NCI-H526 treated with DMSO at 0.1 percent for 48 hours (cell line): ENCODE data around the gene ABHD17C.

ENCODE experiments used
- DNase-seq: peaks from one replicate; lab custom pipeline; 2025; lab: John Stamatoyannopoulos, UW

Gene ABHD17C

GRCh38 chr15:80787316-80787715 lies 92.2 kb downstream of the ABHD17C start:
- no peak for DNase-seq

GRCh38 chr15:80788536-80788935 lies 93.4 kb downstream of the ABHD17C start:
- DNase-seq: no peak

GRCh38 chr15:80789296-80789695 lies 94.2 kb downstream of the ABHD17C start:
- DNase-seq: no peak

- DNase-seq: no peak
Observed at GRCh38 chr15:80789796-80790195, 94.7 kb downstream of the ABHD17C start.

- no peak for DNase-seq
Observed at GRCh38 chr15:80790236-80790635, 95.1 kb downstream of the ABHD17C start.

GRCh38 chr15:80791004-80791403 lies 95.9 kb downstream of the ABHD17C start:
- no peak for DNase-seq

GRCh38 chr15:80796407-80796806 lies 101.3 kb downstream of the ABHD17C start:
- DNase-seq: no peak

GRCh38 chr15:80798911-80799310 lies 103.8 kb downstream of the ABHD17C start:
- DNase-seq: no peak

- DNase-seq: no peak
Observed at GRCh38 chr15:80800067-80800466, 105.0 kb downstream of the ABHD17C start.

- DNase-seq: no peak
Observed at GRCh38 chr15:80801891-80802680, 107.0 kb downstream of the ABHD17C start.

- no peak for DNase-seq
Observed at GRCh38 chr15:80803580-80804525, 108.7 kb downstream of the ABHD17C start.

- DNase-seq: peak; percentile 82
Observed at GRCh38 chr15:80804970-80805495, 109.9 kb downstream of the ABHD17C start.
